Measurements from ENCODE around the gene KIAA0753.

GRCh38 chr17:6583411-6583810 is 57.1 kb downstream of the KIAA0753 start:
- TF ChIP-seq, protein P1, sequence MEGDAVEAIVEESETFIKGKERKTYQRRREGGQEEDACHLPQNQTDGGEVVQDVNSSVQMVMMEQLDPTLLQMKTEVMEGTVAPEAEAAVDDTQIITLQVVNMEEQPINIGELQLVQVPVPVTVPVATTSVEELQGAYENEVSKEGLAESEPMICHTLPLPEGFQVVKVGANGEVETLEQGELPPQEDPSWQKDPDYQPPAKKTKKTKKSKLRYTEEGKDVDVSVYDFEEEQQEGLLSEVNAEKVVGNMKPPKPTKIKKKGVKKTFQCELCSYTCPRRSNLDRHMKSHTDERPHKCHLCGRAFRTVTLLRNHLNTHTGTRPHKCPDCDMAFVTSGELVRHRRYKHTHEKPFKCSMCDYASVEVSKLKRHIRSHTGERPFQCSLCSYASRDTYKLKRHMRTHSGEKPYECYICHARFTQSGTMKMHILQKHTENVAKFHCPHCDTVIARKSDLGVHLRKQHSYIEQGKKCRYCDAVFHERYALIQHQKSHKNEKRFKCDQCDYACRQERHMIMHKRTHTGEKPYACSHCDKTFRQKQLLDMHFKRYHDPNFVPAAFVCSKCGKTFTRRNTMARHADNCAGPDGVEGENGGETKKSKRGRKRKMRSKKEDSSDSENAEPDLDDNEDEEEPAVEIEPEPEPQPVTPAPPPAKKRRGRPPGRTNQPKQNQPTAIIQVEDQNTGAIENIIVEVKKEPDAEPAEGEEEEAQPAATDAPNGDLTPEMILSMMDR (IDR thresholded peaks at IDR 0.05): no peak
- no peak for TF ChIP-seq POLR2A (IDR thresholded peaks at IDR 0.05)
- TF ChIP-seq EP300 (IDR thresholded peaks at IDR 0.05): no peak
